HEK293T (cell line): ENCODE results near the gene NIFK.
"Not testable (repeated sequence)": the region's sequence is repeated elsewhere in the genome, so short reads cannot be mapped to it uniquely, and the experiment has no call there.

ENCODE experiments used
- CTCF ChIA-PET: fragments of 350-600 bp; formaldehyde crosslinking; extraction: SDS; loops from one replicate; lab custom pipeline; 2021; ENCODE audit warnings: antibody characterized with exemption, inconsistent platforms; lab: Yijun Ruan, JAX
- POLR2A ChIA-PET: fragments of 350-600 bp; formaldehyde crosslinking; extraction: SDS; loops from one replicate; lab custom pipeline; 2020; ENCODE audit warnings: antibody characterized with exemption, inconsistent platforms; lab: Yijun Ruan, JAX
- DNase-seq: peaks from one replicate; pipeline ENCODE4 v3.0.0; 2012; ENCODE audit warnings: mixed read lengths; ENCODE audit errors: extremely low spot score
- ARNT ChIP-seq: fragments of 450-650 bp; IDR thresholded peaks from 2 replicates; pipeline ENCODE4 v1.6.1; 2017; ENCODE audit warnings: mild to moderate bottlenecking
- BHLHE40 ChIP-seq: fragments of 450-650 bp; IDR thresholded peaks from 2 replicates; pipeline ENCODE4 v1.6.1; 2016; ENCODE audit warnings: mild to moderate bottlenecking, moderate library complexity, borderline replicate concordance
- CTBP1 ChIP-seq: fragments of 450-650 bp; IDR thresholded peaks from 2 replicates; pipeline ENCODE4 v1.6.1; 2016; ENCODE audit warnings: borderline replicate concordance
- ELF4 ChIP-seq: fragments of 450-650 bp; IDR thresholded peaks from 2 replicates; pipeline ENCODE4 v1.6.1; 2017; ENCODE audit warnings: antibody characterized with exemption
- FOXA1 ChIP-seq: fragments of 450-650 bp; IDR thresholded peaks from 2 replicates; pipeline ENCODE4 v1.6.1; 2016; ENCODE audit warnings: mild to moderate bottlenecking
- FOXK2 ChIP-seq: fragments of 450-650 bp; IDR thresholded peaks from 2 replicates; pipeline ENCODE4 v1.6.1; 2016; ENCODE audit warnings: mild to moderate bottlenecking
- FOXM1 ChIP-seq: fragments of 450-650 bp; IDR thresholded peaks from 2 replicates; pipeline ENCODE4 v1.6.1; 2017; ENCODE audit warnings: mild to moderate bottlenecking, borderline replicate concordance
- HDGF ChIP-seq: fragments of 450-650 bp; IDR thresholded peaks from 2 replicates; pipeline ENCODE4 v1.6.1; 2017; ENCODE audit warnings: antibody characterized with exemption, borderline replicate concordance
- L3MBTL2 ChIP-seq: fragments of 450-650 bp; conservative IDR thresholded peaks from 2 replicates; pipeline ENCODE4 v1.6.1; 2016; ENCODE audit warnings: mild to moderate bottlenecking
- LEF1 ChIP-seq: fragments of 450-650 bp; IDR thresholded peaks from 2 replicates; pipeline ENCODE4 v1.6.1; 2017; ENCODE audit warnings: mild to moderate bottlenecking, borderline replicate concordance
- NFRKB ChIP-seq: fragments of 450-650 bp; IDR thresholded peaks from 2 replicates; pipeline ENCODE4 v1.6.1; 2016; ENCODE audit warnings: mild to moderate bottlenecking, moderate library complexity
- SP1 ChIP-seq: fragments of 450-650 bp; IDR thresholded peaks from 2 replicates; pipeline ENCODE4 v1.6.1; 2017
- SUZ12 ChIP-seq: fragments of 450-650 bp; IDR thresholded peaks from 2 replicates; pipeline ENCODE4 v1.6.1; 2016; ENCODE audit warnings: mild to moderate bottlenecking
- TARDBP ChIP-seq: fragments of 450-650 bp; IDR thresholded peaks from 2 replicates; pipeline ENCODE4 v1.6.1; 2016
- ZNF384 ChIP-seq: fragments of 450-650 bp; IDR thresholded peaks from 2 replicates; pipeline ENCODE4 v1.6.1; 2016
- TF ChIP-seq, protein P1 (sequence below): fragments of 450-650 bp; IDR thresholded peaks from 2 replicates; pipeline ENCODE4 v1.6.1; 2016

NIFK gene

DNA sequence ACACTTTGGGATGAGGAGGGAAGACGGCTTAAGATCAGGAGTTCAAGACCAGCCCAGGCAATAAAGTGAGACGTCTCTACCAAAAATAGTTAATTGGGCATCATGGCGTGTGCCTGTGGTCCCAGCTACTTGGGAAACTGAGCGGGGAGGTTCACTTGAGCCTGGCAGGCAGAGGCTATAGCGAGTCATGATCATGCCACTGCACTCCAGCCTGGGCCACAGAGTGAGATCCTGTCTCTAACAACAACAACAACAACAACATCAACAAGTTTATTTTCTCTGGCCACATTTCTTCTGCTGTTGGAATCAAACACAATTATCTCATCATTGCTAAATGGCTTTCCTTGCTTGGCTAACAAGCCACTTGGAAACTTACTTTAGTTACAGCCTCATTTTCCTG, 13.4 kb downstream of the NIFK start:
- CTCF ChIA-PET: no interaction called here
- no peak for DNase-seq
- POLR2A ChIA-PET: no interaction called here
- TF ChIP-seq SP1 (no peak), ARNT (no peak), FOXK2 (no peak), NFRKB (no peak), ELF4 (no peak), HDGF (no peak), LEF1 (no peak), FOXA1 (no peak)
- TF ChIP-seq, protein P1, sequence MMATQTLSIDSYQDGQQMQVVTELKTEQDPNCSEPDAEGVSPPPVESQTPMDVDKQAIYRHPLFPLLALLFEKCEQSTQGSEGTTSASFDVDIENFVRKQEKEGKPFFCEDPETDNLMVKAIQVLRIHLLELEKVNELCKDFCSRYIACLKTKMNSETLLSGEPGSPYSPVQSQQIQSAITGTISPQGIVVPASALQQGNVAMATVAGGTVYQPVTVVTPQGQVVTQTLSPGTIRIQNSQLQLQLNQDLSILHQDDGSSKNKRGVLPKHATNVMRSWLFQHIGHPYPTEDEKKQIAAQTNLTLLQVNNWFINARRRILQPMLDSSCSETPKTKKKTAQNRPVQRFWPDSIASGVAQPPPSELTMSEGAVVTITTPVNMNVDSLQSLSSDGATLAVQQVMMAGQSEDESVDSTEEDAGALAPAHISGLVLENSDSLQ: no peak

GRCh38 chr2:121722479-121722878, 14.2 kb downstream of the NIFK start:
- CTCF ChIA-PET: no interaction called here
- TF ChIP-seq FOXK2 (no peak), ARNT (no peak), SP1 (no peak), HDGF (no peak), CTBP1 (no peak), LEF1 (no peak), ZNF384 (no peak), L3MBTL2 (no peak), TARDBP (no peak), FOXA1 (no peak), BHLHE40 (no peak), NFRKB (no peak), ELF4 (no peak), FOXM1 (no peak), SUZ12 (no peak)
- TF ChIP-seq, protein P1: no peak
- POLR2A ChIA-PET: no interaction called here
- no peak for DNase-seq

DNA sequence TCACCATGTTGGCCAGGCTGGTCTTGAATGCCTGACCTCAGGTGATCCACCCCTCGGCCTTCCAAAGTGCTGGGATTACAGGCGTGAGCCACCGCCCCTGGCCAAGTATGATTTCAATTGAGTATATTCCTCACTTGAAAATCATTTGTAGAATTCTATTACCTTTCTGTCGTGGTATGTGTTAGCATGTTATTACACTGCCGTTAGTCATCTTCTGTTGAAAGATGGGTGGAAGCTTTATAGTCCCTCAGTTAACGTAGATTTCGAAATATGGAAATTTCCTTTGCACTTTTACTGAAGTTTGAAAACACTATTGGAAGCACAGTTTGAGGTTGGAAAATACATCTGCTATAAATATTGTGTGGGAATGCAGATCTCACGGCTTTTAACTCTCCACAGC, 14.7 kb downstream of the NIFK start:
- DNase-seq: no peak
- no peak for TF ChIP-seq ARNT
- TF ChIP-seq, protein P1: no peak
- TF ChIP-seq LEF1: no peak
- no peak for TF ChIP-seq FOXM1
- TF ChIP-seq BHLHE40: no peak
- TF ChIP-seq CTBP1: no peak
- no peak for TF ChIP-seq SUZ12
- no peak for TF ChIP-seq SP1
- TF ChIP-seq ELF4: no peak
- no peak for TF ChIP-seq TARDBP
- no peak for TF ChIP-seq ZNF384
- no peak for TF ChIP-seq NFRKB
- no peak for TF ChIP-seq FOXK2
- TF ChIP-seq HDGF: no peak
- TF ChIP-seq FOXA1: no peak
- no peak for TF ChIP-seq L3MBTL2
- POLR2A ChIA-PET: no interaction called here
- CTCF ChIA-PET: no interaction called here

- no peak for TF ChIP-seq ZNF384
- no peak for TF ChIP-seq ELF4
- TF ChIP-seq NFRKB: no peak
- TF ChIP-seq SP1: no peak
- no peak for TF ChIP-seq L3MBTL2
- no peak for TF ChIP-seq FOXM1
- TF ChIP-seq CTBP1: no peak
- TF ChIP-seq FOXK2: no peak
- TF ChIP-seq FOXA1: no peak
- TF ChIP-seq, protein P1: no peak
- TF ChIP-seq BHLHE40: no peak
- TF ChIP-seq HDGF: no peak
- TF ChIP-seq SUZ12: no peak
- CTCF ChIA-PET: interaction anchor here (1.1 kb wide), 1 partner anchor 121 kb away, joined by 3 read pairs; no protein-coding TSS in a partner anchor
- no peak for DNase-seq
- POLR2A ChIA-PET: no interaction called here
Measured at GRCh38 chr2:121717529-121717928, 19.1 kb downstream of the NIFK start.

- CTCF ChIA-PET: no interaction called here
- TF ChIP-seq CTBP1 (no peak), NFRKB (no peak), BHLHE40 (no peak), L3MBTL2 (no peak), LEF1 (no peak), FOXM1 (no peak), SP1 (no peak), TARDBP (no peak), HDGF (no peak), ELF4 (no peak), ZNF384 (no peak), SUZ12 (no peak), FOXK2 (no peak), FOXA1 (no peak), ARNT (no peak)
- TF ChIP-seq, protein P1: no peak
- POLR2A ChIA-PET: interaction anchor here (1.0 kb wide), 1 partner anchor 66 kb away, joined by 3 read pairs; no protein-coding TSS in a partner anchor
- DNase-seq: no peak
Measured at GRCh38 chr2:121716126-121716525, 20.5 kb downstream of the NIFK start.

GRCh38 chr2:121711481-121711880, 25.2 kb downstream of the NIFK start:
- CTCF ChIA-PET, DNase-seq, POLR2A ChIA-PET: not testable (repeated sequence)
